ENCODE results near the gene ETNK1.

Gene ETNK1

GRCh38 chr12:22719745-22720144 is 94.8 kb downstream of the ETNK1 start:
- no peak for TF ChIP-seq CTCF (IDR thresholded peaks at IDR 0.05; ENCODE audit: low read depth, low read length, missing control alignments)
- no peak for DNase-seq (ENCODE audit: low read depth)
- no peak overlapping the region for H3K4me3 ChIP-seq (ENCODE audit: low read depth, low read length)

- no peak for TF ChIP-seq CTCF (IDR thresholded peaks at IDR 0.05; ENCODE audit: low read depth, low read length, missing control alignments)
- DNase-seq (ENCODE audit: low read depth), result no peak
- no peak overlapping the region for H3K4me3 ChIP-seq (ENCODE audit: low read depth, low read length)
These were observed 97.1 kb downstream of the ETNK1 start for GRCh38 chr12:22722081-22722480.

GRCh38 chr12:22722779-22723178 is 97.8 kb downstream of the ETNK1 start:
- no peak for DNase-seq (ENCODE audit: low read depth)
- no peak for TF ChIP-seq CTCF (IDR thresholded peaks at IDR 0.05; ENCODE audit: low read depth, low read length, missing control alignments)
- no peak overlapping the region for H3K4me3 ChIP-seq (ENCODE audit: low read depth, low read length)

- no peak overlapping the region for H3K4me3 ChIP-seq (ENCODE audit: low read depth, low read length)
- no peak for TF ChIP-seq CTCF (IDR thresholded peaks at IDR 0.05; ENCODE audit: low read depth, low read length, missing control alignments)
- no peak for DNase-seq (ENCODE audit: low read depth)
These were observed 104.0 kb downstream of the ETNK1 start for GRCh38 chr12:22728987-22729386.

GRCh38 chr12:22729431-22729956 is 104.5 kb downstream of the ETNK1 start:
- DNase-seq (ENCODE audit: low read depth), result no peak
- H3K4me3 ChIP-seq (ENCODE audit: low read depth, low read length), result no peak overlapping the region
- TF ChIP-seq CTCF (IDR thresholded peaks at IDR 0.05; ENCODE audit: low read depth, low read length, missing control alignments), result no peak

GRCh38 chr12:22729957-22730443 is 105.0 kb downstream of the ETNK1 start:
- H3K4me3 ChIP-seq (ENCODE audit: low read depth, low read length), result no peak overlapping the region
- no peak for TF ChIP-seq CTCF (IDR thresholded peaks at IDR 0.05; ENCODE audit: low read depth, low read length, missing control alignments)
- DNase-seq (ENCODE audit: low read depth), result no peak

- DNase-seq (ENCODE audit: low read depth), result no peak
- TF ChIP-seq CTCF (IDR thresholded peaks at IDR 0.05; ENCODE audit: low read depth, low read length, missing control alignments), result no peak
- no peak overlapping the region for H3K4me3 ChIP-seq (ENCODE audit: low read depth, low read length)
These were observed 106.3 kb downstream of the ETNK1 start for GRCh38 chr12:22731236-22731635.

Data from GM12864 (cell line).